ENCODE measurements around the gene ADAMTS17.

ADAMTS17 gene

GRCh38 chr15:100022391-100022790 lies 319.4 kb downstream of the ADAMTS17 start:
- Mint-ChIP-seq H3K4me3 (no peak overlapping the region), H3K9me3 (peaks cover 6% of the 10 kb centered on the region), H3K4me1 (no peaks in the 10 kb centered on the region), H3K27ac (ENCODE audit: low read depth) (no peak overlapping the region), H3K27me3 (no peaks in the 10 kb centered on the region), H3K36me3 (ENCODE audit: insufficient read depth) (peaks cover 2% of the 10 kb centered on the region)
- DNase-seq (ENCODE audit: low spot score in 2 of 2) (no peak), ATAC-seq (replicated peaks; ENCODE audit: extremely low read depth, poor library complexity, severe bottlenecking) (no peak)

GRCh38 chr15:100021653-100022052 lies 320.1 kb downstream of the ADAMTS17 start:
- no peaks in the 10 kb centered on the region for H3K4me1 Mint-ChIP-seq
- H3K9me3 Mint-ChIP-seq = no peaks in the 10 kb centered on the region
- no peak overlapping the region for H3K27ac Mint-ChIP-seq (ENCODE audit: low read depth)
- DNase-seq (ENCODE audit: low spot score in 2 of 2) = no peak
- peaks cover 2% of the 10 kb centered on the region for H3K36me3 Mint-ChIP-seq (ENCODE audit: insufficient read depth)
- H3K27me3 Mint-ChIP-seq = no peaks in the 10 kb centered on the region
- no peak overlapping the region for H3K4me3 Mint-ChIP-seq
- ATAC-seq (replicated peaks; ENCODE audit: extremely low read depth, poor library complexity, severe bottlenecking) = no peak

- Mint-ChIP-seq H3K9me3 (no peaks in the 10 kb centered on the region), H3K4me1 (no peaks in the 10 kb centered on the region), H3K27me3 (no peaks in the 10 kb centered on the region), H3K27ac (ENCODE audit: low read depth) (no peak overlapping the region), H3K36me3 (ENCODE audit: insufficient read depth) (peaks cover 2% of the 10 kb centered on the region), H3K4me3 (no peak overlapping the region)
- DNase-seq (ENCODE audit: low spot score in 2 of 2) = no peak
- ATAC-seq (replicated peaks; ENCODE audit: extremely low read depth, poor library complexity, severe bottlenecking) = no peak
Observed at GRCh38 chr15:100020614-100021013, 321.2 kb downstream of the ADAMTS17 start.

- Mint-ChIP-seq H3K27ac (ENCODE audit: low read depth) (no peak overlapping the region), H3K9me3 (no peaks in the 10 kb centered on the region), H3K36me3 (ENCODE audit: insufficient read depth) (peaks cover 2% of the 10 kb centered on the region), H3K4me1 (no peaks in the 10 kb centered on the region), H3K4me3 (no peak overlapping the region), H3K27me3 (no peaks in the 10 kb centered on the region)
- ATAC-seq (replicated peaks; ENCODE audit: extremely low read depth, poor library complexity, severe bottlenecking) (no peak), DNase-seq (ENCODE audit: low spot score in 2 of 2) (no peak)
Observed at GRCh38 chr15:100020189-100020588, 321.6 kb downstream of the ADAMTS17 start.

GRCh38 chr15:100019601-100020000 lies 322.2 kb downstream of the ADAMTS17 start:
- Mint-ChIP-seq H3K27me3 (no peaks in the 10 kb centered on the region), H3K27ac (ENCODE audit: low read depth) (no peak overlapping the region), H3K36me3 (ENCODE audit: insufficient read depth) (peaks cover 2% of the 10 kb centered on the region), H3K4me3 (no peak overlapping the region), H3K9me3 (no peaks in the 10 kb centered on the region), H3K4me1 (no peaks in the 10 kb centered on the region)
- no peak for ATAC-seq (replicated peaks; ENCODE audit: extremely low read depth, poor library complexity, severe bottlenecking)
- no peak for DNase-seq (ENCODE audit: low spot score in 2 of 2)

- DNase-seq (ENCODE audit: low spot score in 2 of 2) = no peak
- Mint-ChIP-seq H3K4me1 (no peaks in the 10 kb centered on the region), H3K36me3 (ENCODE audit: insufficient read depth) (peaks cover 2% of the 10 kb centered on the region), H3K9me3 (no peaks in the 10 kb centered on the region), H3K27me3 (no peaks in the 10 kb centered on the region), H3K4me3 (no peak overlapping the region), H3K27ac (ENCODE audit: low read depth) (no peak overlapping the region)
- no peak for ATAC-seq (replicated peaks; ENCODE audit: extremely low read depth, poor library complexity, severe bottlenecking)
Observed at GRCh38 chr15:100018191-100018590, 323.6 kb downstream of the ADAMTS17 start.

- H3K36me3 Mint-ChIP-seq (ENCODE audit: insufficient read depth) = peaks cover 2% of the 10 kb centered on the region
- no peak for DNase-seq (ENCODE audit: low spot score in 2 of 2)
- no peaks in the 10 kb centered on the region for H3K27me3 Mint-ChIP-seq
- H3K27ac Mint-ChIP-seq (ENCODE audit: low read depth) = no peak overlapping the region
- H3K9me3 Mint-ChIP-seq = no peaks in the 10 kb centered on the region
- ATAC-seq (replicated peaks; ENCODE audit: extremely low read depth, poor library complexity, severe bottlenecking) = no peak
- no peaks in the 10 kb centered on the region for H3K4me1 Mint-ChIP-seq
- no peak overlapping the region for H3K4me3 Mint-ChIP-seq
Observed at GRCh38 chr15:100017140-100017539, 324.6 kb downstream of the ADAMTS17 start.

- Mint-ChIP-seq H3K9me3 (no peaks in the 10 kb centered on the region), H3K4me3 (no peak overlapping the region), H3K36me3 (ENCODE audit: insufficient read depth) (peaks cover 2% of the 10 kb centered on the region), H3K27me3 (no peaks in the 10 kb centered on the region), H3K4me1 (no peaks in the 10 kb centered on the region), H3K27ac (ENCODE audit: low read depth) (no peak overlapping the region)
- ATAC-seq (replicated peaks; ENCODE audit: extremely low read depth, poor library complexity, severe bottlenecking) (no peak), DNase-seq (ENCODE audit: low spot score in 2 of 2) (no peak)
Observed at GRCh38 chr15:100016632-100017031, 325.1 kb downstream of the ADAMTS17 start.

GRCh38 chr15:100011235-100011634 lies 330.5 kb downstream of the ADAMTS17 start:
- H3K27me3 Mint-ChIP-seq = no peaks in the 10 kb centered on the region
- no peaks in the 10 kb centered on the region for H3K9me3 Mint-ChIP-seq
- no peak overlapping the region for H3K27ac Mint-ChIP-seq (ENCODE audit: low read depth)
- DNase-seq (ENCODE audit: low spot score in 2 of 2) (no peak), ATAC-seq (replicated peaks; ENCODE audit: extremely low read depth, poor library complexity, severe bottlenecking) (no peak)
- H3K4me1 Mint-ChIP-seq = no peaks in the 10 kb centered on the region
- no peak overlapping the region for H3K4me3 Mint-ChIP-seq
- no peaks in the 10 kb centered on the region for H3K36me3 Mint-ChIP-seq (ENCODE audit: insufficient read depth)

- Mint-ChIP-seq H3K4me3 (no peak overlapping the region), H3K36me3 (ENCODE audit: insufficient read depth) (no peaks in the 10 kb centered on the region), H3K27ac (ENCODE audit: low read depth) (no peak overlapping the region), H3K27me3 (no peaks in the 10 kb centered on the region), H3K4me1 (no peaks in the 10 kb centered on the region), H3K9me3 (no peaks in the 10 kb centered on the region)
- ATAC-seq (replicated peaks; ENCODE audit: extremely low read depth, poor library complexity, severe bottlenecking) (no peak), DNase-seq (ENCODE audit: low spot score in 2 of 2) (no peak)
Observed at GRCh38 chr15:100009372-100009771, 332.4 kb downstream of the ADAMTS17 start.

GRCh38 chr15:100008258-100008657 lies 333.5 kb downstream of the ADAMTS17 start:
- Mint-ChIP-seq H3K4me3 (no peak overlapping the region), H3K36me3 (ENCODE audit: insufficient read depth) (no peaks in the 10 kb centered on the region), H3K27me3 (no peaks in the 10 kb centered on the region), H3K4me1 (no peaks in the 10 kb centered on the region), H3K9me3 (no peaks in the 10 kb centered on the region), H3K27ac (ENCODE audit: low read depth) (no peak overlapping the region)
- no peak for DNase-seq (ENCODE audit: low spot score in 2 of 2)
- no peak for ATAC-seq (replicated peaks; ENCODE audit: extremely low read depth, poor library complexity, severe bottlenecking)

GRCh38 chr15:100007609-100008008 lies 334.2 kb downstream of the ADAMTS17 start:
- no peaks in the 10 kb centered on the region for H3K27me3 Mint-ChIP-seq
- no peaks in the 10 kb centered on the region for H3K4me1 Mint-ChIP-seq
- no peak overlapping the region for H3K27ac Mint-ChIP-seq (ENCODE audit: low read depth)
- no peaks in the 10 kb centered on the region for H3K36me3 Mint-ChIP-seq (ENCODE audit: insufficient read depth)
- no peak overlapping the region for H3K4me3 Mint-ChIP-seq
- no peak for ATAC-seq (replicated peaks; ENCODE audit: extremely low read depth, poor library complexity, severe bottlenecking)
- H3K9me3 Mint-ChIP-seq = no peaks in the 10 kb centered on the region
- no peak for DNase-seq (ENCODE audit: low spot score in 2 of 2)

GRCh38 chr15:100005715-100006114 lies 336.1 kb downstream of the ADAMTS17 start:
- no peaks in the 10 kb centered on the region for H3K36me3 Mint-ChIP-seq (ENCODE audit: insufficient read depth)
- no peaks in the 10 kb centered on the region for H3K27me3 Mint-ChIP-seq
- H3K27ac Mint-ChIP-seq (ENCODE audit: low read depth) = no peak overlapping the region
- no peak overlapping the region for H3K4me3 Mint-ChIP-seq
- DNase-seq (ENCODE audit: low spot score in 2 of 2) (no peak), ATAC-seq (replicated peaks; ENCODE audit: extremely low read depth, poor library complexity, severe bottlenecking) (no peak)
- no peaks in the 10 kb centered on the region for H3K4me1 Mint-ChIP-seq
- H3K9me3 Mint-ChIP-seq = no peaks in the 10 kb centered on the region

- no peak for ATAC-seq (replicated peaks; ENCODE audit: extremely low read depth, poor library complexity, severe bottlenecking)
- no peaks in the 10 kb centered on the region for H3K27me3 Mint-ChIP-seq
- H3K4me1 Mint-ChIP-seq = no peaks in the 10 kb centered on the region
- H3K4me3 Mint-ChIP-seq = no peak overlapping the region
- H3K36me3 Mint-ChIP-seq (ENCODE audit: insufficient read depth) = no peaks in the 10 kb centered on the region
- no peak for DNase-seq (ENCODE audit: low spot score in 2 of 2)
- H3K27ac Mint-ChIP-seq (ENCODE audit: low read depth) = no peak overlapping the region
- no peaks in the 10 kb centered on the region for H3K9me3 Mint-ChIP-seq
Observed at GRCh38 chr15:100005013-100005412, 336.8 kb downstream of the ADAMTS17 start.
